Upper lobe of right lung (tissue), 1 donor: ENCODE results near the gene ODAD2. TPM values are rescaled to one million over a fixed set of nuclear protein-coding genes. Genes with fewer than 3 reads are reported as not detected.

Experiments used
- ATAC-seq: fragments of 200-7000 bp; cut with Tn5 transposase; one replicate; pipeline ENCODE4 v1.9.1; 2020; ENCODE audit warnings: mild to moderate bottlenecking, moderate library complexity
- DNase-seq: peaks from one replicate; pipeline ENCODE4 v3.0.0-alpha.2; 2020
- H3K27ac ChIP-seq: fragments of 200-600 bp; one replicate; pipeline ENCODE4 v1.8.0; 2022
- H3K27me3 ChIP-seq: fragments of 200-600 bp; one replicate; pipeline ENCODE4 v1.8.0; 2022; ENCODE audit warnings: mild to moderate bottlenecking
- H3K36me3 ChIP-seq: fragments of 200-600 bp; one replicate; pipeline ENCODE4 v1.8.0; 2022
- H3K4me1 ChIP-seq: fragments of 200-600 bp; one replicate; pipeline ENCODE4 v1.8.0; 2022
- H3K4me3 ChIP-seq: fragments of 200-600 bp; one replicate; pipeline ENCODE4 v1.8.0; 2022; ENCODE audit warnings: mild to moderate bottlenecking
- H3K9me3 ChIP-seq: fragments of 200-600 bp; one replicate; pipeline ENCODE4 v1.8.0; 2022
- CTCF ChIP-seq: fragments of 200-600 bp; IDR thresholded peaks from one replicate; pipeline ENCODE4 v1.8.0; 2022; ENCODE audit warnings: antibody characterized with exemption
- intact Hi-C: fragments of 100-400 bp; cut with DNase I; formaldehyde crosslinking; loops from one replicate; pipeline ENCODE4 v1.11.0; 2022
- total RNA-seq: library from RNA; stranded (reverse); fragmentation: NEBNext Ultra II Directional; extraction: Animal tissue kit (Norgen Biotek cat#: 25700); gene quantifications from one replicate; pipeline ENCODE4 v1.2.1, GENCODE V29; 2021
- donor health status: DM: no; HTN: yes; CAD: no; lungs with severe emphysema.

ODAD2 gene
- total RNA-seq, 1 donor from 2014 or later = 0.64 TPM

DNA sequence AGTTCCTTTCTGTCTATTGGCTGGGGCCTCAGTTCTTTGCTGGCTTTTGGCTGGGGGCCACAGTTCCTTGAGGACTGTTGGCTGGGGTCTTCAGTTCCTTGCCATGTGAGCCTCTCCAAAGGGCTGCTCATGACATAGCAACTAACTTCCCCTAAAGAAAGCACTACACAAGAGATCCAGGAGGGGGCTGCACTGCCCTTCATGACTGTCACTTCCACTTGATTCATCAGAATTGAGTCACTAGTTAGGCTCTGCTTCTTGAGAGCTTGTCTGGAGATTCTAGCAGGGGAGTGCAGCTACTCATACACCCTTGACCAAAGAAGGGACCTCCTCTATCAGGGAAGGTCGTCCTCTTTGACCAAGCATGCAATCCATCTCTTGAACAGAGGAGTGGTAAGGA, 215.2 kb downstream of the ODAD2 start:
- intact Hi-C loops = no loop called here
- H3K27ac ChIP-seq = no peak overlapping the region
- DNase-seq (no peak), ATAC-seq (peak; percentile 74)
- H3K36me3 ChIP-seq = no peaks in the 10 kb centered on the region
- H3K4me1 ChIP-seq = no peaks in the 10 kb centered on the region
- H3K4me3 ChIP-seq = no peak overlapping the region
- no peaks in the 10 kb centered on the region for H3K9me3 ChIP-seq
- no peaks in the 10 kb centered on the region for H3K27me3 ChIP-seq
- TF ChIP-seq CTCF = peak; percentile 27

DNA sequence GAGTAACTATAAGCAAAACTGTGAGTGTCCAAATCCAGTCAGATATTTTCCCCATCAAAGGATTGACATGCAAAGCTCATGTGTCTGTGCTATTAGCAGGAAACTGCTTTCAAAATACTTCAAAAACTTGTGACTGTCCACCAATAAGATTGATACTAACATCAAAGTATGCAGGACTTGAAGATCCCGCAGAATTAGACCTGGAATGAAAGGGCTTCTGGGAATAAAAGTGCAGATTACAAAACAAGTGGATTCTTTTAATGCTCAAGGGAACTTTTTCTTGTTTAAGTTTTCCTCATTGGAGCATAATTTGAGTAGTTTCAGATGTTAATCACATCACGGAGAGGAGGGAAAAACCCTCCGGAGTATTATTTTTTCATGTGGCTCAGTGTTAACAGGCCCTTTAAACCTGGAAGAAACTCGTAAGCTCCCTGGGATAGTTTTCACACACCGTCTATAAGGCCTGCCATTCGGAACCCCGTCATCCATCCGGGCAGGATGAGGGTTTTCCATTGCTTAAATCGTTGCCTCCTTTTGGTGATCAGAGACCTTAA, 219.3 kb downstream of the ODAD2 start:
- no peak overlapping the region for H3K4me3 ChIP-seq
- no peaks in the 10 kb centered on the region for H3K36me3 ChIP-seq
- no peak for DNase-seq
- intact Hi-C loops = no loop called here
- H3K27me3 ChIP-seq = no peaks in the 10 kb centered on the region
- no peak overlapping the region for H3K27ac ChIP-seq
- no peak for ATAC-seq
- H3K9me3 ChIP-seq = no peaks in the 10 kb centered on the region
- TF ChIP-seq CTCF = no peak
- H3K4me1 ChIP-seq = no peaks in the 10 kb centered on the region

- Histone ChIP-seq H3K27ac (no peak overlapping the region), H3K4me1 (no peaks in the 10 kb centered on the region), H3K36me3 (no peaks in the 10 kb centered on the region), H3K27me3 (no peaks in the 10 kb centered on the region), H3K4me3 (no peak overlapping the region), H3K9me3 (no peaks in the 10 kb centered on the region)
- no peak for DNase-seq
- no peak for TF ChIP-seq CTCF
- no peak for ATAC-seq
- intact Hi-C loops = no loop called here
Measured at GRCh38 chr10:27774831-27775230, 224.0 kb downstream of the ODAD2 start.

DNA sequence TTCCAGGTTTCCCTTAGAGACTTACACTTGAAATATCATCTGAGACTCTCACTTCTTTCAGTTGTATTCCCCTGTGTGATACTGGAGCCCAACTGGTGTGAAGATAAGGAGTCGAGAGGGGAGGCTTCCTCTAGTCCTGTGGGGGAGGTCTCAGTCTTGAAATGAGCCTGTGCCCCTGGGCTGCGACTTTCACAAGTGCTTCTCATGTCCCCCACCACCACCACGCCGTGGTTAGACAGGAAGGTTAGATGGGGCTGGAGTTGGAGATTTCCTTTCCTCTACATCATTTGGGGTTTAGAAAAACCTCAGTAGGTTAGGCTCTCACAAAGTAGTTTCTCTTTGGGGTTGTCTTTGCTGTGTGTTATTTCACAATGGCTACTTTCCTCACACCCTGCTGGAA, 227.6 kb downstream of the ODAD2 start:
- no peaks in the 10 kb centered on the region for H3K4me1 ChIP-seq
- no peaks in the 10 kb centered on the region for H3K36me3 ChIP-seq
- H3K4me3 ChIP-seq = no peak overlapping the region
- ATAC-seq = no peak
- no peaks in the 10 kb centered on the region for H3K9me3 ChIP-seq
- H3K27ac ChIP-seq = no peak overlapping the region
- no peak for DNase-seq
- no peaks in the 10 kb centered on the region for H3K27me3 ChIP-seq
- TF ChIP-seq CTCF = no peak
- intact Hi-C loops = no loop called here

DNA sequence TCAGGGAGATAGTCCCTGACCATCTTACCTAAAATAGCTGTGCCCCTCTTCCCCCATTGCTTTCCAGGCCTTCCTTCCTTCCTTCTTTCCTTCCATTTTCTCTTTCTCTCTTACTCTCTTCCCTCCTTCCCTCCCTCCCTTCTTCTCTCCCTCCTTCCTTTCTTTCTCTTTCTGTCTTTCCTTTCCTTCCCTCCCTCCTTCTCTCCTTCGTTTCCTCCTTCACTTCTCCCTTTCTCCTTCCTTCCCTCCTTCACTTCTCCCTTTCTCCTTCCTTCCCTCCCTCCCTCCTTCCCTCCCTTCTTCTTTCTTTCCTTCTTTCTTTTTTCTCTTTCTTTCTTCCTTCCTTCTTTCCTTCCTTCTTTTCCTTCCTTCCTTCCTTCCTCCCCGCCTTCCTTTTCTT, 228.7 kb downstream of the ODAD2 start:
- Histone ChIP-seq H3K4me3 (no peak overlapping the region), H3K4me1 (no peaks in the 10 kb centered on the region), H3K9me3 (no peaks in the 10 kb centered on the region), H3K36me3 (no peaks in the 10 kb centered on the region), H3K27me3 (no peaks in the 10 kb centered on the region), H3K27ac (no peak overlapping the region)
- no peak for ATAC-seq
- TF ChIP-seq CTCF = no peak
- DNase-seq = no peak
- intact Hi-C loops = no loop called here
